ENCODE measurements around the gene ABLIM2.

The ABLIM2 gene

GRCh38 chr4:8040607-8041006, 118.0 kb downstream of the ABLIM2 start:
- no peak for DNase-seq

- no peak for DNase-seq
These were observed 118.8 kb downstream of the ABLIM2 start for GRCh38 chr4:8039853-8040252.

- DNase-seq, result no peak
These were observed 119.3 kb downstream of the ABLIM2 start for GRCh38 chr4:8039290-8039689.

- DNase-seq, result no peak
These were observed 119.8 kb downstream of the ABLIM2 start for GRCh38 chr4:8038719-8039251.

- DNase-seq, result no peak
These were observed 120.5 kb downstream of the ABLIM2 start for GRCh38 chr4:8038083-8038482.

GRCh38 chr4:8037150-8037769, 121.4 kb downstream of the ABLIM2 start:
- no peak for DNase-seq

GRCh38 chr4:8035371-8035780, 123.2 kb downstream of the ABLIM2 start:
- DNase-seq, result no peak

GRCh38 chr4:8033829-8034528, 124.6 kb downstream of the ABLIM2 start:
- no peak for DNase-seq

GRCh38 chr4:8033067-8033755, 125.4 kb downstream of the ABLIM2 start:
- no peak for DNase-seq

- DNase-seq, result no peak
These were observed 126.2 kb downstream of the ABLIM2 start for GRCh38 chr4:8032381-8032780.

- DNase-seq, result no peak
These were observed 128.4 kb downstream of the ABLIM2 start for GRCh38 chr4:8030121-8030781.

GRCh38 chr4:8029689-8030088, 128.9 kb downstream of the ABLIM2 start:
- no peak for DNase-seq

- no peak for DNase-seq
These were observed 129.6 kb downstream of the ABLIM2 start for GRCh38 chr4:8028884-8029568.

GRCh38 chr4:8028368-8028767, 130.2 kb downstream of the ABLIM2 start:
- DNase-seq, result no peak

- DNase-seq, result no peak
These were observed 132.2 kb downstream of the ABLIM2 start for GRCh38 chr4:8026453-8026852.

- no peak for DNase-seq
These were observed 132.9 kb downstream of the ABLIM2 start for GRCh38 chr4:8025668-8026067.

- DNase-seq, result no peak
These were observed 134.4 kb downstream of the ABLIM2 start for GRCh38 chr4:8024073-8024786.

GRCh38 chr4:8023696-8024033, 134.9 kb downstream of the ABLIM2 start:
- DNase-seq, result no peak

- no peak for DNase-seq
These were observed 135.6 kb downstream of the ABLIM2 start for GRCh38 chr4:8022767-8023695.

GRCh38 chr4:8021796-8022195, 136.8 kb downstream of the ABLIM2 start:
- DNase-seq, result no peak

Data from effector CD4-positive, alpha-beta T cell (primary cell).